Bronchial epithelial cell (primary cell): Measurements from ENCODE around the gene BRINP2. TPM values are rescaled to one million over a fixed set of nuclear protein-coding genes. Genes with fewer than 3 reads are reported as not detected.
A peak's percentile ranks its signal among the peaks of the same experiment; 100 is the strongest.

Experiments
- DNase-seq: peaks from one replicate; pipeline ENCODE4 v3.0.0-alpha.2; 2010; ENCODE audit warnings: low read depth
- FAIRE-seq: peaks from 2 replicates; lab custom pipeline; 2011; peaks lifted over from hg19 to GRCh38; lab: Jason Lieb, UNC
- H3K27me3 ChIP-seq: 2 replicates; pipeline ENCODE4 v1.5.1; 2011; ENCODE audit warnings: low read length; ENCODE audit not compliant: control insufficient read depth, insufficient read depth
- H3K36me3 ChIP-seq: 2 replicates; pipeline ENCODE4 v1.5.1; 2011; ENCODE audit warnings: low read length; ENCODE audit not compliant: control insufficient read depth, insufficient read depth
- H3K4me3 ChIP-seq: 2 replicates; pipeline ENCODE4 v1.5.1; 2011; ENCODE audit warnings: mild to moderate bottlenecking, low read depth, low read length, control low read depth
- CTCF ChIP-seq: IDR thresholded peaks from 2 replicates; pipeline ENCODE4 v1.5.1; 2011; ENCODE audit warnings: mild to moderate bottlenecking, moderate library complexity, low read length, control low read depth, inconsistent platforms; ENCODE audit not compliant: insufficient read depth, severe bottlenecking
- total RNA-seq: library from RNA; depleted of rRNA; stranded (reverse); fragments of >200 nt; gene quantifications from 2 replicates; pipeline ENCODE4 v1.2.1, GENCODE V29; 2014

BRINP2 gene
- total RNA-seq, 1 donor from 2014 or later: not detected

GRCh38 chr1:177208920-177209319 is 38.2 kb downstream of the BRINP2 start:
- Histone ChIP-seq H3K36me3 (no peaks in the 10 kb centered on the region), H3K4me3 (no peak overlapping the region), H3K27me3 (no peaks in the 10 kb centered on the region)
- peak; percentile 23 for FAIRE-seq
- DNase-seq: no peak
- TF ChIP-seq CTCF: no peak

GRCh38 chr1:177209357-177209756 is 38.6 kb downstream of the BRINP2 start:
- Histone ChIP-seq H3K4me3 (no peak overlapping the region), H3K36me3 (no peaks in the 10 kb centered on the region), H3K27me3 (no peaks in the 10 kb centered on the region)
- DNase-seq: peak; percentile 100
- no peak for TF ChIP-seq CTCF
- FAIRE-seq: peak; percentile 99

- FAIRE-seq (no peak), DNase-seq (no peak)
- no peaks in the 10 kb centered on the region for H3K36me3 ChIP-seq
- no peaks in the 10 kb centered on the region for H3K27me3 ChIP-seq
- no peak overlapping the region for H3K4me3 ChIP-seq
- no peak for TF ChIP-seq CTCF
These were observed 39.3 kb downstream of the BRINP2 start for GRCh38 chr1:177210071-177210470.

- no peak for TF ChIP-seq CTCF
These were observed 40.5 kb downstream of the BRINP2 start for GRCh38 chr1:177211231-177211630.

GRCh38 chr1:177216587-177217202 is 45.9 kb downstream of the BRINP2 start:
- TF ChIP-seq CTCF: no peak
- no peaks in the 10 kb centered on the region for H3K36me3 ChIP-seq
- H3K27me3 ChIP-seq: no peaks in the 10 kb centered on the region
- H3K4me3 ChIP-seq: no peak overlapping the region
- FAIRE-seq (no peak), DNase-seq (no peak)

More at GRCh38 chr1:177211231-177211630, 40.5 kb downstream of the BRINP2 start:
- no peak for DNase-seq
- Histone ChIP-seq H3K4me3 (no peak overlapping the region), H3K27me3 (no peaks in the 10 kb centered on the region), H3K36me3 (no peaks in the 10 kb centered on the region)
- no peak for FAIRE-seq
